ENCODE results near the gene RHBDL3. TPM values are rescaled to one million over a fixed set of nuclear protein-coding genes. Genes with fewer than 3 reads are reported as not detected.
"Not testable (repeated sequence)": the region's sequence is repeated elsewhere in the genome, so short reads cannot be mapped to it uniquely, and the experiment has no call there.

RHBDL3 gene
- polyA plus RNA-seq, 1 donor (not counting 4 experiments of a cell fraction or from before 2014, with no cell fraction given), result not detected

- Histone ChIP-seq H3K4me3 (ENCODE audit: control insufficient read depth in 2 of 3, extremely low read depth in 1 of 3, insufficient read depth in 2 of 3, low read depth in 1 of 3, low read length in 3 of 3) (peak overlapping the region; percentile 72 to 100 (median 100)), H4K20me1 (ENCODE audit: control insufficient read depth, extremely low read depth, insufficient read depth, low read length) (peaks cover 35% of the 10 kb centered on the region), H3K4me2 (ENCODE audit: control insufficient read depth, extremely low read depth, insufficient read depth, low read depth, low read length) (peak overlapping the region; percentile 94), H3K27me3 (ENCODE audit: control insufficient read depth, extremely low read depth, insufficient read depth, low read length) (no peaks in the 10 kb centered on the region), H3K79me2 (ENCODE audit: control insufficient read depth, insufficient read depth, low read length) (peaks cover 64% of the 10 kb centered on the region), H3K9ac (ENCODE audit: control insufficient read depth, extremely low read depth, insufficient read depth, low read length) (peak overlapping the region; percentile 100), H3K9me1 (ENCODE audit: control insufficient read depth, extremely low read depth, insufficient read depth, low read length) (peaks cover 5% of the 10 kb centered on the region), H3K9me3 (ENCODE audit: control insufficient read depth, low read depth, low read length) (no peaks in the 10 kb centered on the region), H3K27ac (ENCODE audit: control insufficient read depth, insufficient read depth, low read length) (peak overlapping the region; percentile 100), H3K4me1 (ENCODE audit: control insufficient read depth, extremely low read depth, insufficient read depth, low read length) (peaks cover 29% of the 10 kb centered on the region), H3K36me3 (ENCODE audit: control insufficient read depth in 2 of 2, extremely low read depth in 1 of 2, insufficient read depth in 2 of 2, low read length in 2 of 2) (peaks cover 16% of the 10 kb centered on the region in 2 experiments), H2AFZ (ENCODE audit: control insufficient read depth, low read length) (peak overlapping the region; percentile 80)
- dilution Hi-C loops (cut with MboI; ENCODE audit: extremely low pct_ligation_motif_present, low sequenced_read_pairs), result no loop called here
- no peak for TF ChIP-seq CTCF (optimal IDR thresholded peaks at IDR 0.05 in 1 of 3, IDR thresholded peaks at IDR 0.05 in 1 of 3, conservative IDR thresholded peaks at IDR 0.05 in 1 of 3; ENCODE audit: extremely low read depth in 1 of 3, insufficient read depth in 2 of 3, low read length in 3 of 3)
- DNase-seq (ENCODE audit: low read depth, low spot score) (no peak), FAIRE-seq (no peak)
These were observed 85.2 kb downstream of the RHBDL3 start for GRCh38 chr17:32350666-32351418.

GRCh38 chr17:32352734-32353133 lies 87.1 kb downstream of the RHBDL3 start:
- peaks cover 42% of the 10 kb centered on the region for H3K4me1 ChIP-seq (ENCODE audit: control insufficient read depth, extremely low read depth, insufficient read depth, low read length)

More at GRCh38 chr17:32352734-32353133, 87.1 kb downstream of the RHBDL3 start:
- FAIRE-seq; H3K9ac ChIP-seq (ENCODE audit: control insufficient read depth, extremely low read depth, insufficient read depth, low read length); DNase-seq (ENCODE audit: low read depth, low spot score); H3K9me3 ChIP-seq (ENCODE audit: control insufficient read depth, low read depth, low read length); H2AFZ ChIP-seq (ENCODE audit: control insufficient read depth, low read length); H3K9me1 ChIP-seq (ENCODE audit: control insufficient read depth, extremely low read depth, insufficient read depth, low read length); H3K27me3 ChIP-seq (ENCODE audit: control insufficient read depth, extremely low read depth, insufficient read depth, low read length); dilution Hi-C loops (cut with MboI; ENCODE audit: extremely low pct_ligation_motif_present, low sequenced_read_pairs): not testable (repeated sequence)
- Histone ChIP-seq H4K20me1 (ENCODE audit: control insufficient read depth, extremely low read depth, insufficient read depth, low read length) (peaks cover 47% of the 10 kb centered on the region), H3K27ac (ENCODE audit: control insufficient read depth, insufficient read depth, low read length) (peak overlapping the region; percentile 31), H3K79me2 (ENCODE audit: control insufficient read depth, insufficient read depth, low read length) (peaks cover 82% of the 10 kb centered on the region), H3K4me3 (ENCODE audit: control insufficient read depth in 2 of 3, extremely low read depth in 1 of 3, insufficient read depth in 2 of 3, low read depth in 1 of 3, low read length in 3 of 3) (peak overlapping the region in 2 of 3 experiments; percentile 13 to 100), H3K36me3 (ENCODE audit: control insufficient read depth in 2 of 2, extremely low read depth in 1 of 2, insufficient read depth in 2 of 2, low read length in 2 of 2) (peaks cover 18 to 19% of the 10 kb centered on the region in 2 experiments), H3K4me2 (ENCODE audit: control insufficient read depth, extremely low read depth, insufficient read depth, low read depth, low read length) (peak overlapping the region; percentile 94)

Measured in keratinocyte (primary cell).